Activated T-cell treated with anti-CD3 and anti-CD28 coated beads for 1 hour (primary cell): ENCODE measurements around the gene SMU1.
"Not testable (repeated sequence)": the region's sequence is repeated elsewhere in the genome, so short reads cannot be mapped to it uniquely, and the experiment has no call there.

Experiments used
- DNase-seq: peaks from one replicate; pipeline ENCODE4 v3.0.0-alpha.2; 2020; ENCODE audit warnings: low read depth

Gene SMU1

GRCh38 chr9:33013962-33014664 lies 62.4 kb downstream of the SMU1 start:
- DNase-seq: no peak

- no peak for DNase-seq
Observed at GRCh38 chr9:33012328-33013069, 64.0 kb downstream of the SMU1 start.

GRCh38 chr9:33011831-33012230 lies 64.6 kb downstream of the SMU1 start:
- DNase-seq: no peak

- no peak for DNase-seq
Observed at GRCh38 chr9:33007755-33008154, 68.7 kb downstream of the SMU1 start.

GRCh38 chr9:33005335-33005734 lies 71.1 kb downstream of the SMU1 start:
- not testable (repeated sequence) for DNase-seq

- DNase-seq: not testable (repeated sequence)
Observed at GRCh38 chr9:33000682-33001055, 75.8 kb downstream of the SMU1 start.

GRCh38 chr9:32992595-32993238 lies 83.8 kb downstream of the SMU1 start:
- no peak for DNase-seq

GRCh38 chr9:32991897-32992594 lies 84.4 kb downstream of the SMU1 start:
- no peak for DNase-seq
